Endothelial cell of umbilical vein (primary cell): ENCODE data around the gene CAMK2N1.

ENCODE experiments used
- EZH2 ChIP-seq: IDR thresholded peaks from 2 replicates; pipeline ENCODE4 v1.6.1; 2012; ENCODE audit warnings: borderline replicate concordance, low read depth, mild to moderate bottlenecking, moderate library complexity, low read length, inconsistent platforms; ENCODE audit not compliant: severe bottlenecking
- FOS ChIP-seq: IDR thresholded peaks from 2 replicates; pipeline ENCODE4 v1.6.1; 2011; ENCODE audit warnings: mild to moderate bottlenecking, low read length, moderate library complexity, borderline replicate concordance; ENCODE audit not compliant: insufficient read depth
- JUN ChIP-seq: IDR thresholded peaks from 2 replicates; pipeline ENCODE4 v1.6.1; 2011; ENCODE audit warnings: borderline replicate concordance, low read depth; ENCODE audit not compliant: insufficient read length, insufficient read depth
- MYC ChIP-seq: IDR thresholded peaks from one replicate; pipeline ENCODE4 v1.6.1; 2011; ENCODE audit warnings: mild to moderate bottlenecking, low read depth, low read length
- POLR2A ChIP-seq: IDR thresholded peaks from 2 replicates; pipeline ENCODE4 v1.6.1; 2012; ENCODE audit warnings: low read depth, mild to moderate bottlenecking, control low read depth, low read length
- POLR2AphosphoS5 ChIP-seq: IDR thresholded peaks from 2 replicates; pipeline ENCODE4 v1.6.1; 2012; ENCODE audit warnings: low read depth, mild to moderate bottlenecking, control low read depth, low read length, moderate library complexity; ENCODE audit not compliant: insufficient read depth
- TF ChIP-seq, protein P1 (sequence below), 2 donors: IDR thresholded peaks; 1 replicate in 1 of 2; 2 replicates in 1 of 2; pipeline ENCODE4 v1.5.1; 2011; ENCODE audit warnings: low read length in 2 of 2, mild to moderate bottlenecking in 2 of 2, moderate library complexity in 2 of 2, control low read depth in 1 of 2, inconsistent platforms in 1 of 2, low read depth in 1 of 2; ENCODE audit not compliant: insufficient read depth in 1 of 2; ENCODE audit errors: extremely low read depth in 1 of 2
- TF ChIP-seq, protein P2 (sequence below): IDR thresholded peaks from 2 replicates; pipeline ENCODE4 v1.6.1; 2011; ENCODE audit not compliant: insufficient read depth, insufficient read length

DNA sequence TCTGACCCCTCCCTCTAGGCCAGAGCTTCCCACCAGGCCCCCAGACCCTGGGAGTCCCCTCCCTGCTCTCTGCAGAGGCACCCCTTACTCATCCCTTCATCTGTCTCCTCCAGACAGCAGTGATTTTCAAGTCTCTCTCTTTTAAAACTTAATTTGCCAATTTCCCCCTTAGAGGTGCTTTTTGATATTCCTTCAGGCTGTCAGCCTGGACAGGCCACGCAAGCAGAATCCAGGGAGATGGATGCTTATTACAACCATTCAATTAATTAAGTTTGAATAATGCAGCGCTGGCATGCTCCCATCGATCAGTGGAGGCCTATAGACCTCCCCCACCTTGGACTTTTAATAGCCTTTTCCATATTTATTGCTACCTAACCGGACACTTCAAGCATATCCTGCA, 6.2 kb downstream of the CAMK2N1 start:
- TF ChIP-seq, protein P1, sequence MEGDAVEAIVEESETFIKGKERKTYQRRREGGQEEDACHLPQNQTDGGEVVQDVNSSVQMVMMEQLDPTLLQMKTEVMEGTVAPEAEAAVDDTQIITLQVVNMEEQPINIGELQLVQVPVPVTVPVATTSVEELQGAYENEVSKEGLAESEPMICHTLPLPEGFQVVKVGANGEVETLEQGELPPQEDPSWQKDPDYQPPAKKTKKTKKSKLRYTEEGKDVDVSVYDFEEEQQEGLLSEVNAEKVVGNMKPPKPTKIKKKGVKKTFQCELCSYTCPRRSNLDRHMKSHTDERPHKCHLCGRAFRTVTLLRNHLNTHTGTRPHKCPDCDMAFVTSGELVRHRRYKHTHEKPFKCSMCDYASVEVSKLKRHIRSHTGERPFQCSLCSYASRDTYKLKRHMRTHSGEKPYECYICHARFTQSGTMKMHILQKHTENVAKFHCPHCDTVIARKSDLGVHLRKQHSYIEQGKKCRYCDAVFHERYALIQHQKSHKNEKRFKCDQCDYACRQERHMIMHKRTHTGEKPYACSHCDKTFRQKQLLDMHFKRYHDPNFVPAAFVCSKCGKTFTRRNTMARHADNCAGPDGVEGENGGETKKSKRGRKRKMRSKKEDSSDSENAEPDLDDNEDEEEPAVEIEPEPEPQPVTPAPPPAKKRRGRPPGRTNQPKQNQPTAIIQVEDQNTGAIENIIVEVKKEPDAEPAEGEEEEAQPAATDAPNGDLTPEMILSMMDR (IDR thresholded peaks at IDR 0.05; ENCODE audit: extremely low read depth in 1 of 2, insufficient read depth in 1 of 2, low read depth in 1 of 2, low read length in 2 of 2): no peak
- no peak for TF ChIP-seq FOS
- TF ChIP-seq POLR2AphosphoS5: no peak
- no peak for TF ChIP-seq EZH2
- TF ChIP-seq, protein P2, sequence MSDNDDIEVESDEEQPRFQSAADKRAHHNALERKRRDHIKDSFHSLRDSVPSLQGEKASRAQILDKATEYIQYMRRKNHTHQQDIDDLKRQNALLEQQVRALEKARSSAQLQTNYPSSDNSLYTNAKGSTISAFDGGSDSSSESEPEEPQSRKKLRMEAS: no peak
- no peak for TF ChIP-seq POLR2A
- TF ChIP-seq JUN: no peak
- TF ChIP-seq MYC: no peak
